Hepatocyte (in vitro differentiated cells): ENCODE data around the gene NSF. TPM values are rescaled to one million over a fixed set of nuclear protein-coding genes. Genes with fewer than 3 reads are reported as not detected.
"Not testable (repeated sequence)": the region's sequence is repeated elsewhere in the genome, so short reads cannot be mapped to it uniquely, and the experiment has no call there.

Experiments
- DNase-seq: peaks from one replicate; pipeline ENCODE4 v3.0.0-alpha.2; 2016; ENCODE audit warnings: low spot score
- H2AFZ ChIP-seq: fragments of 200-600 bp; sonication (generic); 2 replicates; pipeline ENCODE4 v1.6.0; 2016; ENCODE audit warnings: antibody characterized with exemption, mild to moderate bottlenecking
- H3K27ac ChIP-seq: fragments of 200-600 bp; sonication (generic); 2 replicates; pipeline ENCODE4 v1.5.1; 2016; ENCODE audit warnings: mild to moderate bottlenecking
- H3K27me3 ChIP-seq: fragments of 200-600 bp; sonication (generic); 2 replicates; pipeline ENCODE4 v1.6.1; 2016
- H3K36me3 ChIP-seq: fragments of 200-600 bp; sonication (generic); replicated peaks from 2 replicates; pipeline ENCODE4 v1.5.1; 2016; ENCODE audit warnings: low read depth; ENCODE audit not compliant: insufficient read depth
- H3K4me1 ChIP-seq: fragments of 200-600 bp; sonication (generic); 2 replicates; pipeline ENCODE4 v1.5.1; 2016; ENCODE audit warnings: mild to moderate bottlenecking, moderate library complexity; ENCODE audit not compliant: insufficient read depth
- H3K4me2 ChIP-seq: fragments of 200-600 bp; sonication (generic); 2 replicates; pipeline ENCODE4 v1.6.0; 2016
- H3K4me3 ChIP-seq: fragments of 200-600 bp; sonication (generic); 2 replicates; pipeline ENCODE4 v1.5.1; 2016; ENCODE audit warnings: mild to moderate bottlenecking
- H3K79me2 ChIP-seq: fragments of 200-600 bp; sonication (generic); 2 replicates; pipeline ENCODE4 v1.6.0; 2017; ENCODE audit warnings: mild to moderate bottlenecking
- H3K9me2 ChIP-seq: fragments of 200-600 bp; sonication (generic); replicated peaks from 2 replicates; pipeline ENCODE4 v1.6.0; 2017; ENCODE audit warnings: mild to moderate bottlenecking; ENCODE audit not compliant: insufficient read depth
- H3K9me3 ChIP-seq: fragments of 200-600 bp; sonication (generic); 2 replicates; pipeline ENCODE4 v1.5.1; 2016; ENCODE audit warnings: low read depth, mild to moderate bottlenecking
- H4K20me1 ChIP-seq: fragments of 200-600 bp; sonication (generic); 2 replicates; pipeline ENCODE4 v1.6.0; 2016; ENCODE audit warnings: mild to moderate bottlenecking; ENCODE audit not compliant: insufficient read depth, poor library complexity, severe bottlenecking
- WGBS: methylation state at CpG from one replicate; pipeline ENCODE4 v1.1.6; 2016; ENCODE audit warnings: low lambda C conversion rate; ENCODE audit errors: missing lambda C conversion rate; 5-methylcytosine and 5-hydroxymethylcytosine counted together
- polyA plus RNA-seq: library from polyadenylated mRNA; unstranded; fragments of >200 nt; fragmentation: Nextera tagmentation; extraction: Ambion mirVana; gene quantifications from 2 replicates; pipeline ENCODE4 v1.2.1, GENCODE V29; 2016
- total RNA-seq: library from RNA; depleted of rRNA; stranded (reverse); fragments of >200 nt; gene quantifications from 2 replicates; pipeline ENCODE4 v1.2.3, GENCODE V29; 2014

The NSF gene
- total and polyA plus RNA-seq, 2 experiments from 2014 or later, result 22.6 to 35.1 TPM

DNA sequence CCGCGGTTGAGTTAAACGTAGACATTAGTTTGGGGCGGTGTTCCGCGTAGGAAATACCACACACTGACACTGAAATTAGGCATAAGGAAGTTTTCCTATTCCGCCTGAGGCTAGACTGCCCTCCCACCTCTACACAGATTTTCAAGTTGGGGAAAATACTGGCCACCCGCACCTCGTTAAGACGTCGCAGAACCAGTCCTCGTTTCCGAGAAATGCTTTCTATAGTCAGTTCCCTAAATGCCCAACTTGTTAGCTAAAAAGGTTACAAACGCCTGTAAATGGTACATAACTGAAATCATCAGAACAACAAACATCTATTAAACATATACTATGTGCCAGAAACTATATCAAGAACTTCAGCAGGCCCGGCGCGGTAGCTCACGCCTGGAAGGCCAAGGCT, 10.4 kb upstream of the NSF start:
- H3K9me2 ChIP-seq, DNase-seq, H3K79me2 ChIP-seq, H4K20me1 ChIP-seq, H3K4me1 ChIP-seq, H3K9me3 ChIP-seq, H3K27ac ChIP-seq, H3K27me3 ChIP-seq, H2AFZ ChIP-seq, H3K36me3 ChIP-seq, H3K4me3 ChIP-seq: not testable (repeated sequence)
- 24% methylated on average over 10 of the region's 18 CpGs for WGBS
- H3K4me2 ChIP-seq, result peak overlapping the region; percentile 56

DNA sequence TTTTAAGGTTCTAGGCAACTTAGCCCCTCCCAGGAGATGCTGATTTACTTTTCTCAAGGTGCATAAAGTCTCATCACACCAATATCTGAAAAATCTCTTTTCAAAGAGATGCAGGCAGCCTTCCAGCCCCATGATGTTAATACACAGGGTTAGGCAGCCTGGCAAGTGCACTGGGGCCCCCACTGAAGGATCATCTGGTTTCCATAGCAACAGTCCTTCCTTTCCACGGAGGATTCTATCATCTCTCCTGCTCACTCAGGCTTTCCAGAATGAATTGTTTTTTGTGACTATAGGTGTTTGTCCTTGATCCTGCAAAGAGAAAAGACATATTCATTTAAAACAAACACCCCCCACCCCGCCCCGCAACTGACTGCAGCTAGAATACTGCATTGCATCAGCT, 5.0 kb upstream of the NSF start:
- not testable (repeated sequence) for H3K9me2 ChIP-seq, H4K20me1 ChIP-seq, H3K9me3 ChIP-seq, H3K79me2 ChIP-seq, H3K4me3 ChIP-seq, DNase-seq, H3K4me1 ChIP-seq, H3K27ac ChIP-seq, H2AFZ ChIP-seq, H3K36me3 ChIP-seq, H3K27me3 ChIP-seq, H3K4me2 ChIP-seq
- no CpG with 5 or more reads among the region's 3 CpGs for WGBS

DNA sequence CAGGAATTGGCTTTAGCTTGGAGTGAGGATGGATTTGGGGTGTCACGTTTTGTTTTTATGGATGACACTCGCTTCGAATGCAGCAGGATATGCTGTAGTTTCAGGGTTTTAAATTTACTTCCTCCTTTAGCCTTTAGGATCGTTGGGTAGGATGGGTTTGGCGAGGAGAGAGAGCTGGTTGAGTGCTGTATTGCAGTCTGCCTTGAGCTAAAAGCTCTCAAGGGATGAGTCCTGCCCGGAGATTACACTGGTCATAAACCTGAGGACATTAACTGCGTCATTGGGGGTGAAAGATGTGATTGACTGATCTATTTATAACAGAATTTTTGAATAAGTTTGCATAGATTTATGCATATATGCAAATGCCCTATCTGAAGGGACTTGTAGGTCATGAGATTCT, 863 bp downstream of the NSF start:
- WGBS, result no CpG with 5 or more reads among the region's 7 CpGs
- not testable (repeated sequence) for H3K9me3 ChIP-seq, H4K20me1 ChIP-seq, H3K27ac ChIP-seq, H2AFZ ChIP-seq, H3K4me1 ChIP-seq, H3K36me3 ChIP-seq, H3K9me2 ChIP-seq, H3K79me2 ChIP-seq, H3K4me2 ChIP-seq, DNase-seq, H3K4me3 ChIP-seq, H3K27me3 ChIP-seq

DNA sequence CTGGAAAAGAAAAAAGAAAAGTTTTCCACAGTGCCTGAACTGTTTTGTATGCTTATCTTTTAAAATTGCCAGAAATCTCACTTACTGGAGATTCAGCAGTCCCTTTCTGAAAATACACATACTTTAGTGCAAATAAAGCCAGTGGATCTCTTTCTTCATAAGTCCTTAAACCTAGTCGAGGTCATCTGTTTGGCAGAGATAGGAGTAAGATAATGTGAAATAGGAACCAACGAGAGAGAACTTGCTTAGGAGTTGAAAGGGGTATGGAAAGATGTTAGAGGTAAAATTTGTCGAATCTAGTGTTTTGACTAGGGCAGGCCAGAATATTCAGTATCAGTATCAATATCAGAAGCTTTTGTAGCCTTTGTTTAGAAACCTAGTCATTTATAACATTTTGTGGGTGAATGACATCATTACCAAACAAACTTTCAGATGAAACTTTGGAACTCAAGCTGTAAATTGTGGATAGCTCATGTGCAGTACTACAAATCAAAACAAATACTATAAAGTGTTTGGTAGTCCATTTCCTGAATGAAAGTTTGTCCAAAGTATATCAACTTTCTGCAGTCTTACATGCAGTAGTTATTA, 8.0 kb downstream of the NSF start:
- H3K36me3 ChIP-seq, H2AFZ ChIP-seq, DNase-seq, H3K4me2 ChIP-seq, H3K4me1 ChIP-seq, H3K79me2 ChIP-seq, H4K20me1 ChIP-seq, H3K27ac ChIP-seq, H3K9me3 ChIP-seq, H3K4me3 ChIP-seq, H3K27me3 ChIP-seq, H3K9me2 ChIP-seq: not testable (repeated sequence)
- 38% methylated on average over 3 of the region's 3 CpGs for WGBS

DNA sequence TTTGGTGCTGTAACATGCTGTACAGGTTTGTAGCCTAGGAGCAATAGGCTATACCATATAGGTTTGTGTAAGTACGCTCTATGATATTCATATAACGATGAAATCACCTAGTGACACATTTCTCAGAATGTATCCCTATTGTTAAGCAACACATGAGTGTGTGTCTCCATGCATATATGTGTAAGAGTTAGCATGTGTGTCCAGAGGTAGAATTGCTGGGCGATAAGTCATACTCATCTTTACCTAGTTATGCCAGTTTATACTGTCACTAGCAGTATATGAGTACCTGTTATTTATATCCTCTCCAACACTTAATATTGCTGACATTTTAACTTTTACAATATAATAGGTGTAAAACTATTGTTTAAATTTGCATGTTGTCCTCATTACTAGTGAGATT, 10.3 kb downstream of the NSF start:
- not testable (repeated sequence) for H3K27ac ChIP-seq, H3K79me2 ChIP-seq, H3K27me3 ChIP-seq, DNase-seq, H2AFZ ChIP-seq, H3K4me3 ChIP-seq, H3K36me3 ChIP-seq, H3K9me3 ChIP-seq, H4K20me1 ChIP-seq, H3K9me2 ChIP-seq, H3K4me2 ChIP-seq, H3K4me1 ChIP-seq
- WGBS, result no CpG with 5 or more reads among the region's 3 CpGs

DNA sequence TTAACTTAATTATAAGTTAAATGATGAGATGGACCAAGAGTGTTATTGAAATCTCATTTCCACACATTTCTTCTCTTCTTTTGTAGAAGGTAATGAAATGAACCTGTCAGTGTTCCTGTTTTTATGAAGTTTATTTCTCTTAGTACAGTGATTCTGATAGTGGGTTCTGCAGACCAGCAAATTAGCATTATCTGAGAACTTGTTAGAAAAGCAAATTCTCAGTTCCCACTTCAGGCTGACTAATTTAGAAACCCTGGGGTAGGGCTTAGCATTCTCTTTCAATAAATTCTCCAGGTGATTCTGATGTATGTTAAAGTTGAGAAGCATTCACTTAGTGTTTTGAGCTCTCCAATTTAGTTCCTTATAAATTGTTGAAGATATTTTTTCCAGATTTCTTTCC, 12.7 kb downstream of the NSF start:
- not testable (repeated sequence) for H3K4me1 ChIP-seq, H3K9me2 ChIP-seq, H3K9me3 ChIP-seq, H3K4me2 ChIP-seq, H3K27me3 ChIP-seq, DNase-seq, H3K36me3 ChIP-seq, H3K79me2 ChIP-seq, H4K20me1 ChIP-seq, H3K27ac ChIP-seq, H2AFZ ChIP-seq, H3K4me3 ChIP-seq

DNA sequence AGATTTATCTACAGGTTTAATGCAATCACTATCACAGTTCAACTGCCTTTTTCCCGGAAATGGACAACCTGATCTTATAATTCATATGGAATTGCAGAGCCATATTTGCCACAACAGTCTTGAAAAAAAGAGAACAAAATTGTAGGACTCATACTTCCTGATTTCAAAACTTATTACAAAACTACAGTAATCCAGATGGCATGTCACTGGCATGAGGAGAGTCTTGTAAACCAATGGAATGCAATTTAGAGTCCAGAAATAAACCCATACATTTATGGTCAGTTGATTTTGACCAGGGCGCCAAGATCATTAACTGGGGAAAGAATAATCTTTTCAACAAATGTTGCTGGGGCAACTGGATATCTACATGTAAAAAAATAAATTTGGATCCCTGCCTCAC, 20.8 kb downstream of the NSF start:
- not testable (repeated sequence) for H3K79me2 ChIP-seq, H3K27ac ChIP-seq, H3K36me3 ChIP-seq, DNase-seq, H3K4me3 ChIP-seq, H4K20me1 ChIP-seq, H3K9me2 ChIP-seq, H3K9me3 ChIP-seq, H3K27me3 ChIP-seq, H3K4me2 ChIP-seq, H3K4me1 ChIP-seq, H2AFZ ChIP-seq
- WGBS, result 100% methylated on average over 1 of the region's 2 CpGs

DNA sequence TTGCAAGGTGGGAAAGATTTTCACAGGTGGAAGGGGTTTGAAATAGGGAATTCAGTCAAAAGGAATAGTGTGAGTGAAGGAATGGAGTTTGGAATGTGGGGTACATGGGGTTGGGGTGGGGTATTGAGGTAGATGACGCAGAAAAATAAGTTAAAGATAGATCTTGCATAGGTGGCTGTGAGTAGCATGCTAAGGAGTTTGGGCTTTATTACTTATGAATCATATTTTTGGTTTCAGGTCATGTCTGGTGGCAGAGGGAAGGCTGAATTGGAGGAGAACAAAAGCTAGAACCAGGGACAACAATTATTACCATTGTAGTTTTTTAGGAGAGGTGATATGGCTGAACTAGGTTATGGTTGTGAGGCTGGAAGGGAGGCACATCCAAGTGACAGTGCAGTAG, 23.4 kb downstream of the NSF start:
- not testable (repeated sequence) for H3K4me1 ChIP-seq, H3K4me3 ChIP-seq, H4K20me1 ChIP-seq, H3K4me2 ChIP-seq, H3K9me2 ChIP-seq, H2AFZ ChIP-seq, H3K36me3 ChIP-seq, DNase-seq, H3K27ac ChIP-seq, H3K79me2 ChIP-seq, H3K9me3 ChIP-seq, H3K27me3 ChIP-seq
- WGBS, result no CpG with 5 or more reads among the region's 1 CpG

DNA sequence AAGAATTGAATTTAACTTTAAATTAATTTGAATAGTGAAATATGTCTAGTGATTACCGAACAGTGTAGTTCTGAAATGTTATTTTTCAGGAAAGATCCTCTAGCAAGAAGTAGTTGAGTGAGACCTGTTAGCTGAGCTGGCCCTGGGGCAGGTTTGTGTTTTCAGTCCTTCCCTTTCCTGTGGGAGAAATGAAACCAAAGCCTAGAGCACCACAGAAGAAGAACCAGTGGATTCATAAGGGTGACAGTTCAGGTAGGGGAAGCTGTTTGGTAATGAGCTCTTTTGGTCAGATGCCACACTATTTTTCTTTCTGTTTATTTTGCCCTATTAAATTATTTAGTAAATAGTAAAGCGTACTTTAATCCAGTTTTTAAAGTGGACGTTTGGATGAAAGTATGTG, 26.7 kb downstream of the NSF start:
- not testable (repeated sequence) for H3K9me3 ChIP-seq, DNase-seq, H3K4me1 ChIP-seq, H3K4me2 ChIP-seq, H3K36me3 ChIP-seq, H3K4me3 ChIP-seq, H3K79me2 ChIP-seq, H4K20me1 ChIP-seq, H3K9me2 ChIP-seq, H3K27me3 ChIP-seq, H2AFZ ChIP-seq, H3K27ac ChIP-seq
- WGBS, result no CpG with 5 or more reads among the region's 3 CpGs
